ENCODE results near the gene CCDC7. TPM values are rescaled to one million over a fixed set of nuclear protein-coding genes. Genes with fewer than 3 reads are reported as not detected.

CCDC7 gene
- total RNA-seq, 1 experiment from 2014 or later: 1.2 TPM

- Histone ChIP-seq H3K4me1 (no peaks in the 10 kb centered on the region), H3K9me3 (no peaks in the 10 kb centered on the region), H3K36me3 (ENCODE audit: control insufficient read depth, insufficient read depth, low read length) (no peaks in the 10 kb centered on the region), H3K27me3 (replicated peaks; ENCODE audit: control insufficient read depth, insufficient read depth, low read length) (no peaks in the 10 kb centered on the region), H3K4me3 (ENCODE audit: low read depth, low read length) (no peak overlapping the region)
- intact Hi-C loops (cut with micrococcal nuclease; ENCODE audit: unreplicated experiment): no loop called here
- POLR2A ChIA-PET: no interaction called here
- H3K4me1 Mint-ChIP-seq (ENCODE audit: low read depth, unreplicated experiment): no peaks in the 10 kb centered on the region
- DNase-seq: no peak
- no peaks in the 10 kb centered on the region for H3K9me3 Mint-ChIP-seq (ENCODE audit: unreplicated experiment)
- H3K36me3 Mint-ChIP-seq (ENCODE audit: insufficient read depth, unreplicated experiment): no peaks in the 10 kb centered on the region
- H3K4me3 Mint-ChIP-seq (ENCODE audit: unreplicated experiment): no peak overlapping the region
- BruUV-seq (replicated peaks): no TSS peak
- CTCF ChIA-PET: no interaction called here
- H3K27me3 Mint-ChIP-seq (ENCODE audit: insufficient read depth, unreplicated experiment): peaks cover 4% of the 10 kb centered on the region
- no peak overlapping the region for H3K27ac Mint-ChIP-seq (ENCODE audit: unreplicated experiment)
- TF ChIP-seq, protein P1, sequence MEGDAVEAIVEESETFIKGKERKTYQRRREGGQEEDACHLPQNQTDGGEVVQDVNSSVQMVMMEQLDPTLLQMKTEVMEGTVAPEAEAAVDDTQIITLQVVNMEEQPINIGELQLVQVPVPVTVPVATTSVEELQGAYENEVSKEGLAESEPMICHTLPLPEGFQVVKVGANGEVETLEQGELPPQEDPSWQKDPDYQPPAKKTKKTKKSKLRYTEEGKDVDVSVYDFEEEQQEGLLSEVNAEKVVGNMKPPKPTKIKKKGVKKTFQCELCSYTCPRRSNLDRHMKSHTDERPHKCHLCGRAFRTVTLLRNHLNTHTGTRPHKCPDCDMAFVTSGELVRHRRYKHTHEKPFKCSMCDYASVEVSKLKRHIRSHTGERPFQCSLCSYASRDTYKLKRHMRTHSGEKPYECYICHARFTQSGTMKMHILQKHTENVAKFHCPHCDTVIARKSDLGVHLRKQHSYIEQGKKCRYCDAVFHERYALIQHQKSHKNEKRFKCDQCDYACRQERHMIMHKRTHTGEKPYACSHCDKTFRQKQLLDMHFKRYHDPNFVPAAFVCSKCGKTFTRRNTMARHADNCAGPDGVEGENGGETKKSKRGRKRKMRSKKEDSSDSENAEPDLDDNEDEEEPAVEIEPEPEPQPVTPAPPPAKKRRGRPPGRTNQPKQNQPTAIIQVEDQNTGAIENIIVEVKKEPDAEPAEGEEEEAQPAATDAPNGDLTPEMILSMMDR (IDR thresholded peaks at IDR 0.05; ENCODE audit: insufficient read depth in 1 of 2, low read depth in 1 of 2, low read length in 1 of 2, severe bottlenecking in 1 of 2, unreplicated experiment in 1 of 2): no peak
These were observed 33.5 kb upstream of the CCDC7 start for GRCh38 chr10:32412499-32412853.

DNA sequence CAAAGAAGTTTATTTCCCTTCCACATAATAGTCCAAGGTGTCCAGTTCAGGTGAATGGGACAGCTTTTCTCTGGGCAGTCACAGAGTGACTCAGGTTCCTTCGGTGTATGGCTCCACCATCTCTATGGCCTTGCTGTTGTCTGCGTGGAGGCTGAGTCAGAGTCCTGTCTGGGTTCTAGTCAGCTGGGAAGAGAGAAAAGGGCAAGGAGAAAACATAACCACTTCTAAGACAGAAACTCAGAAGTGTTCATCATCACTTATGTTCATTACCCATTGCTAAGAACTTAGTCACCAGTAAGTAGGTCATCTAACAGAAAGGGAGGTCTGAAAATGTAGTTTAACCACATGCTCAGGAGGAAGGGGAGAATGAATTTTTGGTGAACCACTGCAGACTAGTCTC is 32.4 kb upstream of the CCDC7 start:
- no peak overlapping the region for H3K4me3 Mint-ChIP-seq (ENCODE audit: unreplicated experiment)
- no peak overlapping the region for H3K27ac Mint-ChIP-seq (ENCODE audit: unreplicated experiment)
- TF ChIP-seq, protein P1 (IDR thresholded peaks at IDR 0.05; ENCODE audit: insufficient read depth in 1 of 2, low read depth in 1 of 2, low read length in 1 of 2, severe bottlenecking in 1 of 2, unreplicated experiment in 1 of 2): no peak
- no peaks in the 10 kb centered on the region for H3K36me3 Mint-ChIP-seq (ENCODE audit: insufficient read depth, unreplicated experiment)
- intact Hi-C loops (cut with micrococcal nuclease; ENCODE audit: unreplicated experiment): no loop called here
- POLR2A ChIA-PET: no interaction called here
- no peaks in the 10 kb centered on the region for H3K9me3 ChIP-seq
- no peaks in the 10 kb centered on the region for H3K36me3 ChIP-seq (ENCODE audit: control insufficient read depth, insufficient read depth, low read length)
- no peaks in the 10 kb centered on the region for H3K4me1 Mint-ChIP-seq (ENCODE audit: low read depth, unreplicated experiment)
- no TSS peak for BruUV-seq (replicated peaks)
- no peaks in the 10 kb centered on the region for H3K9me3 Mint-ChIP-seq (ENCODE audit: unreplicated experiment)
- H3K4me3 ChIP-seq (ENCODE audit: low read depth, low read length): no peak overlapping the region
- CTCF ChIA-PET: no interaction called here
- no peak for DNase-seq
- H3K27me3 Mint-ChIP-seq (ENCODE audit: insufficient read depth, unreplicated experiment): peaks cover 4% of the 10 kb centered on the region
- no peaks in the 10 kb centered on the region for H3K27me3 ChIP-seq (replicated peaks; ENCODE audit: control insufficient read depth, insufficient read depth, low read length)
- H3K4me1 ChIP-seq: no peaks in the 10 kb centered on the region

DNA sequence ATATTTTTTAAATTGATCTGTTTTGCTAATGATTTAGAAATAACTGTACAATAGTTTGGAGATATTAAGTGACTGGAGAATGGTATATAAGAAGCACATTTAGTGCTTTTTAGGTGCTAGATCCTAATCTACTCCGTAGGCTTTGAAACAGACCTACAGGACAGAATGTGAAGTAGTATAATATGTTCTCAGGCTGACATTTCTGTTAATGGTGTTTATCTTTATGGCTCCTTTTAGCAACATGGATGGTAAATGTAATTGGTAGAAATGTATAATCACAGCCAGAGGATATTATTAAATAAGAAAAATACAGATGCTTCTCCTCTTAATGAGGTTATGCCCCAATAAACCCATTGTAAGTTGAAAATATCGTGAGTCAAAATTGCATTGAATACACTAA is 30.6 kb upstream of the CCDC7 start:
- Mint-ChIP-seq H3K27me3 (ENCODE audit: insufficient read depth, unreplicated experiment) (peaks cover 4% of the 10 kb centered on the region), H3K27ac (ENCODE audit: unreplicated experiment) (no peak overlapping the region), H3K9me3 (ENCODE audit: unreplicated experiment) (no peaks in the 10 kb centered on the region), H3K4me1 (ENCODE audit: low read depth, unreplicated experiment) (no peaks in the 10 kb centered on the region), H3K4me3 (ENCODE audit: unreplicated experiment) (no peak overlapping the region), H3K36me3 (ENCODE audit: insufficient read depth, unreplicated experiment) (no peaks in the 10 kb centered on the region)
- TF ChIP-seq, protein P1 (IDR thresholded peaks at IDR 0.05; ENCODE audit: insufficient read depth in 1 of 2, low read depth in 1 of 2, low read length in 1 of 2, severe bottlenecking in 1 of 2, unreplicated experiment in 1 of 2): no peak
- no TSS peak for BruUV-seq (replicated peaks)
- Histone ChIP-seq H3K36me3 (ENCODE audit: control insufficient read depth, insufficient read depth, low read length) (no peaks in the 10 kb centered on the region), H3K27me3 (replicated peaks; ENCODE audit: control insufficient read depth, insufficient read depth, low read length) (no peaks in the 10 kb centered on the region), H3K4me1 (no peaks in the 10 kb centered on the region), H3K4me3 (ENCODE audit: low read depth, low read length) (no peak overlapping the region), H3K9me3 (no peaks in the 10 kb centered on the region)
- ChIA-PET POLR2A (no interaction called here), CTCF (no interaction called here)
- intact Hi-C loops (cut with micrococcal nuclease; ENCODE audit: unreplicated experiment): no loop called here
- no peak for DNase-seq
